ENCODE data around the gene HOXB2.
A peak's percentile ranks its signal among the peaks of the same experiment; 100 is the strongest.

HOXB2 gene

GRCh38 chr17:48503747-48504146 lies 41.2 kb downstream of the HOXB2 start:
- no peaks in the 10 kb centered on the region for H3K27me3 ChIP-seq (replicated peaks; ENCODE audit: control insufficient read depth, insufficient read depth, low read length)
- no peak for TF ChIP-seq CTCF (IDR thresholded peaks at IDR 0.05; ENCODE audit: insufficient read depth, low read length, poor library complexity, severe bottlenecking)
- no peak overlapping the region for H3K4me3 ChIP-seq (replicated peaks; ENCODE audit: low read depth, low read length)
- no peak for DNase-seq (ENCODE audit: extremely low read depth, insufficient read length)
- no peaks in the 10 kb centered on the region for H3K36me3 ChIP-seq (ENCODE audit: control insufficient read depth, insufficient read depth, low read length)

GRCh38 chr17:48502901-48503300 lies 42.0 kb downstream of the HOXB2 start:
- Histone ChIP-seq H3K4me3 (replicated peaks; ENCODE audit: low read depth, low read length) (no peak overlapping the region), H3K36me3 (ENCODE audit: control insufficient read depth, insufficient read depth, low read length) (no peaks in the 10 kb centered on the region), H3K27me3 (replicated peaks; ENCODE audit: control insufficient read depth, insufficient read depth, low read length) (no peaks in the 10 kb centered on the region)
- no peak for TF ChIP-seq CTCF (IDR thresholded peaks at IDR 0.05; ENCODE audit: insufficient read depth, low read length, poor library complexity, severe bottlenecking)
- no peak for DNase-seq (ENCODE audit: extremely low read depth, insufficient read length)

- no peak for TF ChIP-seq CTCF (IDR thresholded peaks at IDR 0.05; ENCODE audit: insufficient read depth, low read length, poor library complexity, severe bottlenecking)
- no peak for DNase-seq (ENCODE audit: extremely low read depth, insufficient read length)
- no peaks in the 10 kb centered on the region for H3K36me3 ChIP-seq (ENCODE audit: control insufficient read depth, insufficient read depth, low read length)
- H3K27me3 ChIP-seq (replicated peaks; ENCODE audit: control insufficient read depth, insufficient read depth, low read length), result no peaks in the 10 kb centered on the region
- H3K4me3 ChIP-seq (replicated peaks; ENCODE audit: low read depth, low read length), result no peak overlapping the region
Measured at GRCh38 chr17:48502312-48502711, 42.6 kb downstream of the HOXB2 start.

- DNase-seq (ENCODE audit: extremely low read depth, insufficient read length), result no peak
- no peaks in the 10 kb centered on the region for H3K36me3 ChIP-seq (ENCODE audit: control insufficient read depth, insufficient read depth, low read length)
- peak; percentile 2 for TF ChIP-seq CTCF (IDR thresholded peaks at IDR 0.05; ENCODE audit: insufficient read depth, low read length, poor library complexity, severe bottlenecking)
- H3K27me3 ChIP-seq (replicated peaks; ENCODE audit: control insufficient read depth, insufficient read depth, low read length), result no peaks in the 10 kb centered on the region
- H3K4me3 ChIP-seq (replicated peaks; ENCODE audit: low read depth, low read length), result no peak overlapping the region
Measured at GRCh38 chr17:48500435-48501426, 44.2 kb downstream of the HOXB2 start.

- Histone ChIP-seq H3K4me3 (replicated peaks; ENCODE audit: low read depth, low read length) (no peak overlapping the region), H3K27me3 (replicated peaks; ENCODE audit: control insufficient read depth, insufficient read depth, low read length) (no peaks in the 10 kb centered on the region), H3K36me3 (ENCODE audit: control insufficient read depth, insufficient read depth, low read length) (no peaks in the 10 kb centered on the region)
- TF ChIP-seq CTCF (IDR thresholded peaks at IDR 0.05; ENCODE audit: insufficient read depth, low read length, poor library complexity, severe bottlenecking), result no peak
- DNase-seq (ENCODE audit: extremely low read depth, insufficient read length), result no peak
Measured at GRCh38 chr17:48499735-48500434, 45.0 kb downstream of the HOXB2 start.

All from GM06990 (cell line).